B cell (primary cell): Measurements from ENCODE around the gene TRIM72. TPM values are rescaled to one million over a fixed set of nuclear protein-coding genes. Genes with fewer than 3 reads are reported as not detected.

Experiments
- ATAC-seq: fragments of 200-7000 bp; cut with Tn5 transposase; one replicate; pipeline ENCODE4 v1.10.0; 2021; ENCODE audit warnings: low read depth, mild to moderate bottlenecking, moderate number of reproducible peaks, moderate library complexity
- CTCF ChIA-PET: fragments of 350-600 bp; sonication (Branson Sonifier 250); formaldehyde crosslinking; loops from one replicate; lab custom pipeline; 2021; ENCODE audit warnings: antibody characterized with exemption, inconsistent platforms; lab: Charles Lee
- POLR2A ChIA-PET: fragments of 350-600 bp; sonication (Branson Sonifier 250); formaldehyde crosslinking; loops from one replicate; lab custom pipeline; 2021; ENCODE audit warnings: antibody characterized with exemption; lab: Charles Lee
- DNase-seq: peaks from one replicate; pipeline ENCODE4 v3.0.0; 2013
- H2AFZ ChIP-seq: 2 replicates; pipeline ENCODE4 v1.6.1; 2012; ENCODE audit warnings: mild to moderate bottlenecking, low read depth, low read length; ENCODE audit not compliant: insufficient read depth, poor library complexity, severe bottlenecking
- H3K27ac ChIP-seq, 2 donors: 1 replicate in 1 of 2; 2 replicates in 1 of 2; pipeline ENCODE4 v1.5.1; 2012 to 2013; ENCODE audit warnings: low read length in 2 of 2, mild to moderate bottlenecking in 2 of 2, moderate library complexity in 1 of 2
- H3K27me3 ChIP-seq, 4 experiments: fragments of 200-600 bp in 1 of 4; sonication (generic) in 1 of 4; replicated peaks in 1 of 4; 1 replicate in 2 of 4; 2 replicates in 2 of 4; pipeline versions ENCODE4 v1.6.1 to v1.7.0; 2013 to 2016; ENCODE audit warnings: low read length in 3 of 4, mild to moderate bottlenecking in 2 of 4, mixed read lengths in 1 of 4, moderate library complexity in 1 of 4; ENCODE audit not compliant: insufficient read depth in 4 of 4, control insufficient read depth in 3 of 4; ENCODE audit errors: control extremely low read depth in 1 of 4
- H3K36me3 ChIP-seq, 2 experiments: replicated peaks in 1 of 2; 1 replicate in 1 of 2; 2 replicates in 1 of 2; pipeline versions ENCODE4 v1.6.1 to v1.7.1; 2013; ENCODE audit warnings: low read length in 1 of 2; ENCODE audit not compliant: insufficient read depth in 2 of 2, control insufficient read depth in 1 of 2; ENCODE audit errors: control extremely low read depth in 1 of 2, extremely low read depth in 1 of 2
- H3K4me1 ChIP-seq, 2 donors: fragments of 200-600 bp in 1 of 2; sonication (generic) in 1 of 2; 1 replicate in 1 of 2; 2 replicates in 1 of 2; pipeline versions ENCODE4 v1.5.1 to v1.6.1; 2013 to 2017; ENCODE audit warnings: low read length in 2 of 2; ENCODE audit not compliant: control insufficient read depth in 2 of 2, insufficient read depth in 2 of 2
- H3K4me2 ChIP-seq: replicated peaks from 2 replicates; pipeline ENCODE3; 2012; ENCODE audit warnings: mild to moderate bottlenecking, low read depth, low read length; ENCODE audit not compliant: poor library complexity, severe bottlenecking
- H3K4me3 ChIP-seq, 5 experiments: fragments of 200-600 bp in 1 of 5; sonication (generic) in 1 of 5; 1 replicate in 3 of 5; 2 replicates in 2 of 5; pipeline versions ENCODE4 v1.5.1 to v1.7.0; 2011 to 2016; ENCODE audit warnings: low read length in 4 of 5, mild to moderate bottlenecking in 4 of 5, low read depth in 2 of 5, control low read depth in 1 of 5, moderate library complexity in 1 of 5; ENCODE audit not compliant: insufficient read depth in 1 of 5; ENCODE audit errors: control extremely low read depth in 1 of 5, extremely low read depth in 1 of 5
- H3K79me2 ChIP-seq: fragments of 200-600 bp; sonication (generic); one replicate; pipeline ENCODE4 v1.6.0; 2016; ENCODE audit warnings: low read length; ENCODE audit not compliant: control insufficient read depth, insufficient read depth
- H3K9ac ChIP-seq: fragments of 200-600 bp; sonication (generic); 2 replicates; pipeline ENCODE4 v1.6.1; 2017; ENCODE audit warnings: mild to moderate bottlenecking, low read length, moderate library complexity
- H3K9me3 ChIP-seq, 3 donors: one replicate each; pipeline versions ENCODE4 v1.6.1 to v1.7.1; 2013; ENCODE audit warnings: low read length in 2 of 3; ENCODE audit not compliant: control insufficient read depth in 2 of 3, insufficient read depth in 1 of 3; ENCODE audit errors: control extremely low read depth in 1 of 3
- H4K20me1 ChIP-seq: 2 replicates; pipeline ENCODE4 v1.6.0; 2012; ENCODE audit warnings: mild to moderate bottlenecking, low read length; ENCODE audit not compliant: insufficient read depth, control insufficient read depth, poor library complexity, severe bottlenecking
- H3K27ac Mint-ChIP-seq: one replicate; pipeline ENCODE4 v1.8.0; 2021; ENCODE audit warnings: mixed read lengths
- H3K27me3 Mint-ChIP-seq: one replicate; pipeline ENCODE4 v1.8.0; 2021; ENCODE audit warnings: mixed read lengths
- H3K4me1 Mint-ChIP-seq: one replicate; pipeline ENCODE4 v1.8.0; 2021; ENCODE audit warnings: mixed read lengths
- H3K4me3 Mint-ChIP-seq: one replicate; pipeline ENCODE4 v1.8.0; 2021; ENCODE audit warnings: mixed read lengths
- H3K9me3 Mint-ChIP-seq: one replicate; pipeline ENCODE4 v1.8.0; 2022; ENCODE audit warnings: mixed read lengths; ENCODE audit not compliant: insufficient read depth
- EZH2 ChIP-seq: IDR thresholded peaks from 2 replicates; pipeline ENCODE4 v1.6.1; 2012; ENCODE audit warnings: borderline replicate concordance, low read depth, mild to moderate bottlenecking, moderate library complexity, low read length; ENCODE audit not compliant: insufficient read depth, poor library complexity, severe bottlenecking
- WGBS: methylation state at CpG from one replicate; pipeline ENCODE4 v1.1.5; 2013; ENCODE audit warnings: missing lambda C conversion rate; ENCODE audit not compliant: insufficient coverage; 5-methylcytosine and 5-hydroxymethylcytosine counted together
- intact Hi-C: fragments of 100-400 bp; cut with micrococcal nuclease; formaldehyde crosslinking; loops from one replicate; pipeline ENCODE4 v1.10.0; 2022
- polyA plus RNA-seq: library from polyadenylated mRNA; depleted of rRNA; stranded (reverse); fragments of >200 nt; gene quantifications from 2 replicates; pipeline ENCODE4 v1.2.3, GENCODE V29; 2012
- total RNA-seq, 2 donors: library from RNA; stranded (reverse); fragments of 120-200 nt in 1 of 2; gene quantifications; 1 replicate in 1 of 2; 2 replicates in 1 of 2; pipeline versions ENCODE4 v1.2.3 to v1.2.4, GENCODE V29; 2013 to 2022
- TF ChIP-seq, protein P1 (sequence below): fragments of 200-600 bp; IDR thresholded peaks from one replicate; pipeline ENCODE4 v1.8.0; 2022; ENCODE audit warnings: antibody characterized with exemption, mild to moderate bottlenecking

Gene TRIM72
- total and polyA plus RNA-seq, 2 donors (not counting 1 experiment from before 2014, with no cell fraction given): 0.03 to 0.05 TPM

DNA sequence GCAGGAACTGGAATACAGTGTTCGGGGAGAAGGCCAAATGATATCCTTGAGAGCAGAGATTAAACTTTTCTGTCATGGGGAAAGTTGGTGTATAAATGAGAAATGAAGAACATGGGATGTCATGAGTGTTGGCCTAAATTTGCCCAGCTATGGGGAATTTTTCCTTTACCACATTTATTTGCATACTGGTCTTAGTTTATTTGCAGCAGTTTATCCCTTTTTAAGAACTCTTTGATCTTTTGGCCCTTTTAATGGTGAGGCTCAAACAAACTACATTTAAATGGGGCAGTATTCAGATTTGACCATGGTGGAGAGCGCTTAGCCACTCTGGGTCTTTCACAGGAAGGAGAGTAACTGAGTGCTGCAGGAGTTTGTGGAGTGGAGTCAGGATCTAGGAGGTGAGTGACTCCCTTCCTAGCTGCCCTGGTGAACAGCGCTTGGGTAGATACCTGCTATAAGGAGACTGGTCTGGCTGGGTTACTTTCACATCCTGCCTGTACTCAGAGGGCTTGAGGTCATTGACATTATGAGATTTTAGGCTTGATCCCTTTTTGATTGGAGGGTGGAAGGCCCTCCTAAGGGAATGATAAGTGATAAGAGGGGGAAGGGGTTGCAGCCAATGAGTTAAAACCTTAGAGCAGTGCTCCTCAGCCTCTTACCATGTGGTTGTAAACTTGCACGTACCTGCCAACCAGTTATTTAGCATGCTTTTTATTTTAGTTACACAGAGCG, 22.1 kb upstream of the TRIM72 start:
- H3K9me3 ChIP-seq: no peaks in the 10 kb centered on the region
- peaks cover 34% of the 10 kb centered on the region for H3K79me2 ChIP-seq
- no peak overlapping the region for H3K27ac ChIP-seq
- H3K4me3 ChIP-seq: no peak overlapping the region
- H3K4me3 Mint-ChIP-seq: no peak overlapping the region
- CTCF ChIA-PET: no interaction called here
- no peaks in the 10 kb centered on the region for H3K4me1 ChIP-seq
- POLR2A ChIA-PET: no interaction called here
- peaks cover 92% of the 10 kb centered on the region for H4K20me1 ChIP-seq
- TF ChIP-seq, protein P1, sequence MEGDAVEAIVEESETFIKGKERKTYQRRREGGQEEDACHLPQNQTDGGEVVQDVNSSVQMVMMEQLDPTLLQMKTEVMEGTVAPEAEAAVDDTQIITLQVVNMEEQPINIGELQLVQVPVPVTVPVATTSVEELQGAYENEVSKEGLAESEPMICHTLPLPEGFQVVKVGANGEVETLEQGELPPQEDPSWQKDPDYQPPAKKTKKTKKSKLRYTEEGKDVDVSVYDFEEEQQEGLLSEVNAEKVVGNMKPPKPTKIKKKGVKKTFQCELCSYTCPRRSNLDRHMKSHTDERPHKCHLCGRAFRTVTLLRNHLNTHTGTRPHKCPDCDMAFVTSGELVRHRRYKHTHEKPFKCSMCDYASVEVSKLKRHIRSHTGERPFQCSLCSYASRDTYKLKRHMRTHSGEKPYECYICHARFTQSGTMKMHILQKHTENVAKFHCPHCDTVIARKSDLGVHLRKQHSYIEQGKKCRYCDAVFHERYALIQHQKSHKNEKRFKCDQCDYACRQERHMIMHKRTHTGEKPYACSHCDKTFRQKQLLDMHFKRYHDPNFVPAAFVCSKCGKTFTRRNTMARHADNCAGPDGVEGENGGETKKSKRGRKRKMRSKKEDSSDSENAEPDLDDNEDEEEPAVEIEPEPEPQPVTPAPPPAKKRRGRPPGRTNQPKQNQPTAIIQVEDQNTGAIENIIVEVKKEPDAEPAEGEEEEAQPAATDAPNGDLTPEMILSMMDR: no peak
- TF ChIP-seq EZH2: no peak
- H3K27me3 Mint-ChIP-seq: no peaks in the 10 kb centered on the region
- peak overlapping the region; percentile 6 for H3K27ac Mint-ChIP-seq
- H3K36me3 ChIP-seq: peaks cover 0 to 89% of the 10 kb centered on the region in 2 experiments
- H3K9me3 Mint-ChIP-seq: no peaks in the 10 kb centered on the region
- peaks cover 24% of the 10 kb centered on the region for H3K4me1 Mint-ChIP-seq
- ATAC-seq: no peak
- DNase-seq: no peak
- 91% methylated on average over 5 of the region's 5 CpGs for WGBS
- no peak overlapping the region for H3K4me2 ChIP-seq
- H3K9ac ChIP-seq: no peak overlapping the region
- H2AFZ ChIP-seq: no peak overlapping the region
- intact Hi-C loops: no loop called here
- no peaks in the 10 kb centered on the region for H3K27me3 ChIP-seq
